ENCODE data around the gene ZSCAN2. TPM values are rescaled to one million over a fixed set of nuclear protein-coding genes. Genes with fewer than 3 reads are reported as not detected.

ZSCAN2 gene
- total and polyA plus RNA-seq, 10 donors, result 4.6 to 15.1 (median 9.9) TPM

- Histone ChIP-seq H3K9me3 (no peaks in the 10 kb centered on the region), H3K27ac (peak within 1 kb of the TSS; percentile 57 to 92 (median 88)), H3K27me3 (replicated peaks in 1 of 7) (no peaks in the 10 kb centered on the region), H3K4me1 (peaks cover 10 to 87% (median 51%) of the 10 kb centered on the region in 6 donors), H3K36me3 (peaks cover 0 to 39% (median 30%) of the 10 kb centered on the region in 6 donors), H3K4me3 (peak within 1 kb of the TSS; percentile 76 to 98 (median 93))
- intact Hi-C loops (cut with DNase I; ENCODE audit: low total_unique reads), result loop anchor here (10.0 kb wide), 1 partner anchor 59 kb away; no protein-coding TSS in a partner anchor
- peak in 1 of 11 experiments; percentile 12 for TF ChIP-seq CTCF (IDR thresholded peaks at IDR 0.05 in 8 of 11, conservative IDR thresholded peaks at IDR 0.05 in 3 of 11)
- peak; percentile 13 to 62 (median 17) for TF ChIP-seq POLR2A (IDR thresholded peaks at IDR 0.05)
- peak; percentile 94 to 98 (median 96) for TF ChIP-seq POLR2AphosphoS5 (IDR thresholded peaks at IDR 0.05)
- 0 to 1% (median 0%) methylated on average over 13 to 49 of the region's 49 CpGs for WGBS, 5 donors
- peak; percentile 99 for DNase-seq
Observed at GRCh38 chr15:84653910-84654688, 53.3 kb downstream of the ZSCAN2 start, which contains the start of gene WDR73. Gene WDR73, minus strand, starts transcription at chr15:84654283. Its CDS starts 9 bp downstream, at chr15:84654274.

- DNase-seq, result peak; percentile 94
- intact Hi-C loops (cut with DNase I; ENCODE audit: low total_unique reads), result loop anchor here (10.0 kb wide), 1 partner anchor 60 kb away; no protein-coding TSS in a partner anchor
- Histone ChIP-seq H3K36me3 (peaks cover 0 to 31% (median 24%) of the 10 kb centered on the region in 6 donors), H3K4me3 (peak overlapping the region; percentile 76 to 98 (median 93)), H3K27ac (peak overlapping the region; percentile 57 to 92 (median 88)), H3K9me3 (no peaks in the 10 kb centered on the region), H3K27me3 (replicated peaks in 1 of 7) (no peaks in the 10 kb centered on the region), H3K4me1 (peaks cover 10 to 87% (median 51%) of the 10 kb centered on the region in 6 donors)
- TF ChIP-seq CTCF (IDR thresholded peaks at IDR 0.05 in 8 of 11, conservative IDR thresholded peaks at IDR 0.05 in 3 of 11) (peak; percentile 30 to 78 (median 68)), POLR2AphosphoS5 (IDR thresholded peaks at IDR 0.05) (peak in 1 of 3 donors; percentile 57), POLR2A (IDR thresholded peaks at IDR 0.05) (no peak)
- WGBS, 5 donors, result 5 to 7% (median 6%) methylated on average over 19 of the region's 19 CpGs
Observed at GRCh38 chr15:84654689-84655453, 54.1 kb downstream of the ZSCAN2 start.

GRCh38 chr15:84656972-84657371 lies 56.2 kb downstream of the ZSCAN2 start:
- no peak overlapping the region for H3K27ac ChIP-seq
- no peak for DNase-seq
- intact Hi-C loops (cut with DNase I; ENCODE audit: low total_unique reads), result loop anchor here (10.0 kb wide), 1 partner anchor 62 kb away; no protein-coding TSS in a partner anchor
- H3K36me3 ChIP-seq, result peaks cover 0 to 16% (median 6%) of the 10 kb centered on the region in 6 donors
- TF ChIP-seq POLR2A (IDR thresholded peaks at IDR 0.05) (no peak), POLR2AphosphoS5 (IDR thresholded peaks at IDR 0.05) (peak in 1 of 3 donors; percentile 18)
- WGBS, 5 donors, result 90 to 99% (median 94%) methylated on average over 7 of the region's 7 CpGs
- no peak overlapping the region for H3K4me3 ChIP-seq
- peaks cover 10 to 72% (median 53%) of the 10 kb centered on the region in 6 donors for H3K4me1 ChIP-seq
- no peaks in the 10 kb centered on the region for H3K9me3 ChIP-seq
- H3K27me3 ChIP-seq (replicated peaks in 1 of 7), result no peaks in the 10 kb centered on the region

- peak overlapping the region; percentile 70 to 86 (median 80) for H3K27ac ChIP-seq
Observed at GRCh38 chr15:84657748-84658079, 56.9 kb downstream of the ZSCAN2 start.

More at GRCh38 chr15:84657748-84658079, 56.9 kb downstream of the ZSCAN2 start:
- H3K27me3 ChIP-seq (replicated peaks in 1 of 7), result no peaks in the 10 kb centered on the region
- no peak for DNase-seq
- peaks cover 0 to 9% (median 0%) of the 10 kb centered on the region in 6 donors for H3K36me3 ChIP-seq
- H3K9me3 ChIP-seq, result no peaks in the 10 kb centered on the region
- intact Hi-C loops (cut with DNase I; ENCODE audit: low total_unique reads), result loop anchor here (10.0 kb wide), 1 partner anchor 63 kb away; no protein-coding TSS in a partner anchor
- no peak for TF ChIP-seq POLR2AphosphoS5 (IDR thresholded peaks at IDR 0.05)
- 25 to 34% (median 26%) methylated on average over 16 to 17 of the region's 17 CpGs for WGBS, 5 donors
- peak overlapping the region; percentile 47 to 79 (median 52) for H3K4me3 ChIP-seq
- H3K4me1 ChIP-seq, result peaks cover 10 to 65% (median 46%) of the 10 kb centered on the region in 6 donors
